GM18505 (cell line): ENCODE measurements around the gene COX7A2.

Experiments used
- ATAC-seq: cut with Tn5 transposase; IDR thresholded peaks from one replicate; pipeline ENCODE4 v1.9.1; 2021; ENCODE audit not compliant: unreplicated experiment
- POLR2A ChIP-seq: IDR thresholded peaks from 4 replicates; pipeline ENCODE4 v1.6.1; 2011; ENCODE audit warnings: borderline replicate concordance; ENCODE audit not compliant: insufficient read depth, insufficient read length; ENCODE audit errors: extremely low read depth

COX7A2 gene

GRCh38 chr6:75280131-75280855 lies 36.7 kb upstream of the COX7A2 start:
- no peak for ATAC-seq
- TF ChIP-seq POLR2A = no peak

GRCh38 chr6:75279418-75279817 lies 35.8 kb upstream of the COX7A2 start:
- TF ChIP-seq POLR2A = no peak
- ATAC-seq = no peak

GRCh38 chr6:75278474-75279077 lies 35.0 kb upstream of the COX7A2 start:
- no peak for ATAC-seq
- TF ChIP-seq POLR2A = no peak

GRCh38 chr6:75275067-75275466 lies 31.5 kb upstream of the COX7A2 start:
- no peak for TF ChIP-seq POLR2A
- ATAC-seq = no peak

GRCh38 chr6:75273009-75273408 lies 29.4 kb upstream of the COX7A2 start:
- ATAC-seq = no peak
- no peak for TF ChIP-seq POLR2A

GRCh38 chr6:75272145-75272840 lies 28.7 kb upstream of the COX7A2 start:
- no peak for TF ChIP-seq POLR2A
- no peak for ATAC-seq

- ATAC-seq = no peak
- TF ChIP-seq POLR2A = no peak
Observed at GRCh38 chr6:75268988-75269354, 25.4 kb upstream of the COX7A2 start.

GRCh38 chr6:75268121-75268987 lies 24.8 kb upstream of the COX7A2 start:
- no peak for ATAC-seq
- no peak for TF ChIP-seq POLR2A

GRCh38 chr6:75267461-75267860 lies 23.9 kb upstream of the COX7A2 start:
- no peak for TF ChIP-seq POLR2A
- ATAC-seq = no peak

- ATAC-seq = peak; percentile 64
- no peak for TF ChIP-seq POLR2A
Observed at GRCh38 chr6:75266716-75267291, 23.2 kb upstream of the COX7A2 start.

- TF ChIP-seq POLR2A = no peak
- no peak for ATAC-seq
Observed at GRCh38 chr6:75263401-75263750, 19.8 kb upstream of the COX7A2 start.

- no peak for ATAC-seq
Observed at GRCh38 chr6:75262716-75263400, 19.3 kb upstream of the COX7A2 start.

More at GRCh38 chr6:75262716-75263400, 19.3 kb upstream of the COX7A2 start:
- TF ChIP-seq POLR2A = no peak
